OCI-LY1 (cell line): Measurements from ENCODE around the gene SHROOM2.

Experiments
- H2AFZ ChIP-seq: fragments of 200-600 bp; sonication (generic), shearing (Covaris generic); 2 replicates; pipeline ENCODE4 v1.6.0; 2014; ENCODE audit warnings: antibody characterized with exemption, mild to moderate bottlenecking, low read length
- H3F3A ChIP-seq: fragments of 200-600 bp; sonication (generic), shearing (Covaris generic); 2 replicates; pipeline ENCODE4 v1.6.0; 2014; ENCODE audit warnings: mild to moderate bottlenecking, antibody characterized with exemption, low read length, moderate library complexity; ENCODE audit not compliant: insufficient read depth
- H3K27ac ChIP-seq: fragments of 200-600 bp; sonication (generic); 2 replicates; pipeline ENCODE4 v1.5.1; 2014; ENCODE audit warnings: low read length, mixed run types, mild to moderate bottlenecking, low read depth; ENCODE audit not compliant: poor library complexity, severe bottlenecking
- H3K27me3 ChIP-seq: fragments of 200-600 bp; sonication (generic); 2 replicates; pipeline ENCODE4 v1.6.0; 2014; ENCODE audit warnings: antibody characterized with exemption, mild to moderate bottlenecking, low read length, moderate library complexity; ENCODE audit not compliant: insufficient read depth
- H3K36me3 ChIP-seq: fragments of 200-600 bp; sonication (generic); 2 replicates; pipeline ENCODE4 v1.6.1; 2014; ENCODE audit warnings: mild to moderate bottlenecking, antibody characterized with exemption, low read length, moderate library complexity, mixed read lengths; ENCODE audit not compliant: insufficient read depth
- H3K4me1 ChIP-seq: fragments of 200-600 bp; sonication (generic); 2 replicates; pipeline ENCODE4 v1.5.1; 2014; ENCODE audit warnings: mild to moderate bottlenecking, low read length, moderate library complexity; ENCODE audit not compliant: insufficient read depth, severe bottlenecking
- H3K4me2 ChIP-seq: fragments of 200-600 bp; sonication (generic), shearing (Covaris generic); 2 replicates; pipeline ENCODE4 v1.6.1; 2014; ENCODE audit warnings: low read length
- H3K4me3 ChIP-seq: fragments of 200-600 bp; sonication (generic); 2 replicates; pipeline ENCODE4 v1.5.1; 2014; ENCODE audit warnings: low read length, low read depth, mild to moderate bottlenecking, mixed read lengths; ENCODE audit not compliant: poor library complexity, severe bottlenecking
- H3K79me2 ChIP-seq: fragments of 200-600 bp; shearing (Covaris generic); 2 replicates; pipeline ENCODE4 v1.6.1; 2016; ENCODE audit warnings: mixed run types, low read length, mixed read lengths; ENCODE audit not compliant: insufficient read depth
- H3K9ac ChIP-seq: fragments of 200-600 bp; sonication (generic), shearing (Covaris generic); 2 replicates; pipeline ENCODE4 v1.6.1; 2014; ENCODE audit warnings: mild to moderate bottlenecking, low read length, mixed read lengths
- H3K9me2 ChIP-seq: fragments of 200-600 bp; sonication (generic), shearing (Covaris generic); 2 replicates; pipeline ENCODE4 v1.6.1; 2014; ENCODE audit warnings: low read depth, mild to moderate bottlenecking, low read length, mixed read lengths
- H3K9me3 ChIP-seq: fragments of 200-600 bp; shearing (Covaris generic); 2 replicates; pipeline ENCODE4 v1.6.1; 2014; ENCODE audit warnings: low read length, mixed read lengths
- H4K20me1 ChIP-seq: fragments of 200-600 bp; sonication (generic), shearing (Covaris generic); 2 replicates; pipeline ENCODE4 v1.6.0; 2016; ENCODE audit warnings: mild to moderate bottlenecking, low read length; ENCODE audit not compliant: insufficient read depth
- EZH2 ChIP-seq: fragments of 200-600 bp; sonication (generic), shearing (Covaris generic); IDR thresholded peaks from 2 replicates; pipeline ENCODE4 v1.8.0; 2017; ENCODE audit warnings: borderline replicate concordance, mixed run types, mild to moderate bottlenecking, antibody characterized with exemption, low read length, moderate library complexity, mixed read lengths
- TF ChIP-seq, protein P1 (sequence below): fragments of 200-600 bp; sonication (generic), shearing (Covaris generic); IDR thresholded peaks from 2 replicates; pipeline ENCODE4 v1.5.1; 2017; ENCODE audit warnings: mild to moderate bottlenecking, antibody characterized with exemption, low read length, moderate library complexity, mixed read lengths

SHROOM2 gene

DNA sequence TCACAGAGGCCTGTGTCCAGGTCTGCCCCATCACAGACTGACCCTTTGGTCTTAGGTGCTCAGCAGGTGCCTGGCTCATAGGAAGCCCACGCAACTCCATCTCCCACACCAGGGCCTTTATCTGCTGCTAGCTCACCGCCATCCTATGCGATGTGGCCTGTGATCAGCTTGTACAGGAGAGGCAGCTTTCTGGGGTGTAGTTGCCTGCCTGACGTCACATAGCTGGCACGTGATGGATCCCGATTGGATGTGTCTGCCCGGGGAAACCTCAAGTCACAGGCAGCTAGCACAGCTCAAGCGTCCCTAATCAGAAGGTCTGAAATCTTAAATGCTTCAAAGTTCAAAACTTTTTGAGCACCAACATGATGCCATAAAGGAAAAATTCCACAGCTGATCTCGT lies 139.8 kb downstream of the SHROOM2 start:
- H3F3A ChIP-seq: no peaks in the 10 kb centered on the region
- H3K9me2 ChIP-seq: no peaks in the 10 kb centered on the region
- no peaks in the 10 kb centered on the region for H3K9me3 ChIP-seq
- no peaks in the 10 kb centered on the region for H3K79me2 ChIP-seq
- no peak overlapping the region for H3K4me2 ChIP-seq
- H2AFZ ChIP-seq: no peak overlapping the region
- H3K27ac ChIP-seq: no peak overlapping the region
- TF ChIP-seq, protein P1, sequence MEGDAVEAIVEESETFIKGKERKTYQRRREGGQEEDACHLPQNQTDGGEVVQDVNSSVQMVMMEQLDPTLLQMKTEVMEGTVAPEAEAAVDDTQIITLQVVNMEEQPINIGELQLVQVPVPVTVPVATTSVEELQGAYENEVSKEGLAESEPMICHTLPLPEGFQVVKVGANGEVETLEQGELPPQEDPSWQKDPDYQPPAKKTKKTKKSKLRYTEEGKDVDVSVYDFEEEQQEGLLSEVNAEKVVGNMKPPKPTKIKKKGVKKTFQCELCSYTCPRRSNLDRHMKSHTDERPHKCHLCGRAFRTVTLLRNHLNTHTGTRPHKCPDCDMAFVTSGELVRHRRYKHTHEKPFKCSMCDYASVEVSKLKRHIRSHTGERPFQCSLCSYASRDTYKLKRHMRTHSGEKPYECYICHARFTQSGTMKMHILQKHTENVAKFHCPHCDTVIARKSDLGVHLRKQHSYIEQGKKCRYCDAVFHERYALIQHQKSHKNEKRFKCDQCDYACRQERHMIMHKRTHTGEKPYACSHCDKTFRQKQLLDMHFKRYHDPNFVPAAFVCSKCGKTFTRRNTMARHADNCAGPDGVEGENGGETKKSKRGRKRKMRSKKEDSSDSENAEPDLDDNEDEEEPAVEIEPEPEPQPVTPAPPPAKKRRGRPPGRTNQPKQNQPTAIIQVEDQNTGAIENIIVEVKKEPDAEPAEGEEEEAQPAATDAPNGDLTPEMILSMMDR: no peak
- TF ChIP-seq EZH2: no peak
- H3K36me3 ChIP-seq: no peaks in the 10 kb centered on the region
- H3K27me3 ChIP-seq: no peaks in the 10 kb centered on the region
- no peaks in the 10 kb centered on the region for H3K4me1 ChIP-seq
- H3K4me3 ChIP-seq: no peak overlapping the region
- no peaks in the 10 kb centered on the region for H4K20me1 ChIP-seq
- H3K9ac ChIP-seq: no peak overlapping the region

DNA sequence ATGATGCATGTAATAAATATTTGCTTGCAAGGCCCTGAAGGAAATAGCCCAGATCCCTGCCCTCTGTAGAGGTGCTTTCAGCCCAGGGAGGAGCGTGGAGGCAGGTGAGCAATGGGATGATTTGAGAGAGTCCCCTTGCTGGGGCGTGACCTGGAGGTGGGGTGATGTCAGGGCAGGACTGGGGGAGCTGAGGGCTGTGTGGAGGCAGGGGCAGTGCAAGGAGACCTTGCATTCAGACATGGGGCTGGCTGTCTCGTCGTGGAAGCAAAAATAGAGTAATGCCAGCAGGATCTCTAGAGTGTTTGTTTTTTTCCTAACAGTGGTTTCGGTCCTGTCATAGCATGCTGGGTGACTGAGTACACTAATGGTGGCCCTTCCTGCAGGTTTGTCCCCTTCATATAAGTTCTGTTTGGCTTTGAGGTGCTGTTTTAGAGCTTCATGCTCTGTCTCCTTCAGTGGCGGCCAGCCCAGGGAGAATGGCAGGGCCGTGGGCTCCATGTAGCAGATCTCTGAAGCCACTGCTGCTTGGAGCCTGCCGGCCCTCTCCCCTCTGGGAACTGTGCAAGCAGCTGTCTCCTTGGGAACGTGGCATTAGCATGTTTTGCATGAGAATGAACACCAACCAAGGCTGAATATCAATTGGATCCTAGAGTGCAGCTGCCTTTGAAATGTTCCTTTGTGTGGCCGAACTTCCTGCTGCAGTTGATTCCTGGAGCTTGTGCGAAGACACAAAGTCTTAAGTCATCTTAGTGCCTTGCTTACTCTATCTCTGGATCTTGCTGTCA lies 141.7 kb downstream of the SHROOM2 start:
- no peak overlapping the region for H3K9ac ChIP-seq
- H3K27ac ChIP-seq: no peak overlapping the region
- no peaks in the 10 kb centered on the region for H4K20me1 ChIP-seq
- no peak for TF ChIP-seq EZH2
- TF ChIP-seq, protein P1: no peak
- H3F3A ChIP-seq: no peaks in the 10 kb centered on the region
- no peaks in the 10 kb centered on the region for H3K27me3 ChIP-seq
- H3K4me3 ChIP-seq: no peak overlapping the region
- no peaks in the 10 kb centered on the region for H3K4me1 ChIP-seq
- H3K4me2 ChIP-seq: no peak overlapping the region
- no peaks in the 10 kb centered on the region for H3K9me3 ChIP-seq
- no peaks in the 10 kb centered on the region for H3K9me2 ChIP-seq
- no peaks in the 10 kb centered on the region for H3K36me3 ChIP-seq
- no peak overlapping the region for H2AFZ ChIP-seq
- H3K79me2 ChIP-seq: no peaks in the 10 kb centered on the region

DNA sequence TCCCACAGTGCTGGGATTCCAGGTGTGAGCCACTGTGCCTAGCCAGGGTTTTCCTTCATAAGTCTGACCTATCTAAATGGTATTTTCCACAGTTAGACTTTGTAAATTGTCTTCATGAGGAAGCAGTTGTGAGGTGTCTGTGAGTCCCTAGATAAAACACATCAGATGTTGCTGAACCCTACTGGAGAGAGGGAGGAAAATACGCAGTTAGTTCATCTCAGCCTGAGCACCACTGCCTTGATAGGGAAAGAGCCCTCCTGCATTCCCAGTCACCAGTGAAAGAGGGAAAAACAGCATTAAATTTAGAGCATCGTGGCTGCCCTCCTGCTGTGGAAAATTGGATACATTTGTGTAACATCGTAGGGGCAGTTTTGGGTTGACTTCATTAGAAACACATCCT lies 149.2 kb downstream of the SHROOM2 start:
- Histone ChIP-seq H3K27ac (no peak overlapping the region), H3K4me3 (no peak overlapping the region), H3K36me3 (no peaks in the 10 kb centered on the region), H3K9me2 (no peaks in the 10 kb centered on the region), H3K4me1 (no peaks in the 10 kb centered on the region), H2AFZ (no peak overlapping the region), H3K79me2 (no peaks in the 10 kb centered on the region), H4K20me1 (no peaks in the 10 kb centered on the region), H3K27me3 (no peaks in the 10 kb centered on the region), H3K4me2 (no peak overlapping the region), H3K9me3 (no peaks in the 10 kb centered on the region), H3F3A (no peaks in the 10 kb centered on the region), H3K9ac (no peak overlapping the region)
- TF ChIP-seq, protein P1: no peak
- TF ChIP-seq EZH2: no peak
